HepG2 (cell line): ENCODE measurements around the gene PGLYRP4. TPM values are rescaled to one million over a fixed set of nuclear protein-coding genes. Genes with fewer than 3 reads are reported as not detected.

Experiments
- ELF4 ChIP-seq: sonication (generic); formaldehyde crosslinking; IDR thresholded peaks from 2 replicates; pipeline ENCODE4 v1.5.0; 2020; ENCODE audit warnings: missing genetic modification reagents, mild to moderate bottlenecking, moderate library complexity, borderline replicate concordance
- KLF12 ChIP-seq: sonication (generic); formaldehyde crosslinking; IDR thresholded peaks from 2 replicates; pipeline ENCODE4 v1.4.0; 2020; ENCODE audit warnings: missing genetic modification reagents, borderline replicate concordance
- NR1H2 ChIP-seq: sonication (generic); formaldehyde crosslinking; IDR thresholded peaks from 2 replicates; pipeline ENCODE4 v1.8.1; 2022; ENCODE audit warnings: low read depth, missing genetic modification reagents, borderline replicate concordance
- TCF7L2 ChIP-seq: IDR thresholded peaks from 2 replicates; pipeline ENCODE4 v1.6.1; 2011; ENCODE audit warnings: mild to moderate bottlenecking, low read depth, low read length, moderate library complexity
- TEAD3 ChIP-seq: optimal IDR thresholded peaks from 2 replicates; pipeline ENCODE3; 2016; ENCODE audit warnings: borderline replicate concordance
- TIGD3 ChIP-seq: sonication (generic); formaldehyde crosslinking; IDR thresholded peaks from 2 replicates; pipeline ENCODE4 v1.5.1; 2020; ENCODE audit warnings: mild to moderate bottlenecking, missing genetic modification reagents, borderline replicate concordance
- XBP1 ChIP-seq: sonication (generic); formaldehyde crosslinking; IDR thresholded peaks from 2 replicates; pipeline ENCODE4 v1.5.0; 2020; ENCODE audit warnings: missing genetic modification reagents
- ZNF563 ChIP-seq: sonication (generic); formaldehyde crosslinking; IDR thresholded peaks from 2 replicates; pipeline ENCODE4 v1.8.0; 2022; ENCODE audit warnings: mild to moderate bottlenecking, moderate library complexity, missing genetic modification reagents
- polyA plus RNA-seq, 8 experiments: library from polyadenylated mRNA; depleted of rRNA in 3 of 8; stranded (reverse) in 7 of 8; unstranded in 1 of 8; fragments of >200 nt; fragmentation: Illumina TruSeq in 4 of 8; extraction: Trizol in 4 of 8; gene quantifications; 2 replicates each; pipeline versions ENCODE4 v1.2.1 to v1.2.3, GENCODE V29; 2011 to 2016; ENCODE audit warnings: low read depth in 4 of 8, missing spikeins in 1 of 8, mixed read lengths in 1 of 8; ENCODE audit not compliant: insufficient read depth in 1 of 8
- total RNA-seq, 5 experiments: library from RNA; depleted of rRNA; stranded (reverse); fragments of >200 nt; fragmentation: Illumina TruSeq; extraction: Trizol; gene quantifications; 2 replicates each; pipeline ENCODE4 v1.2.3, GENCODE V29; 2016; ENCODE audit warnings: low read depth in 1 of 5
- TF ChIP-seq, protein P1 (sequence below): sonication (generic); formaldehyde crosslinking; IDR thresholded peaks from 2 replicates; pipeline ENCODE4 v1.9.0; 2021; ENCODE audit warnings: mild to moderate bottlenecking, missing genetic modification reagents

PGLYRP4 gene
- total and polyA plus RNA-seq, 2 of the 13 experiments (the other 11 are each of a cell fraction or from before 2014, with no cell fraction given): not detected

- TF ChIP-seq NR1H2 (CRISPR knock-in tag) (no peak), ELF4 (no peak), TCF7L2 (no peak), TEAD3 (CRISPR knock-in tag) (no peak), TIGD3 (CRISPR knock-in tag) (no peak), XBP1 (no peak), KLF12 (CRISPR knock-in tag) (no peak), ZNF563 (CRISPR knock-in tag) (no peak)
- TF ChIP-seq, protein P1, sequence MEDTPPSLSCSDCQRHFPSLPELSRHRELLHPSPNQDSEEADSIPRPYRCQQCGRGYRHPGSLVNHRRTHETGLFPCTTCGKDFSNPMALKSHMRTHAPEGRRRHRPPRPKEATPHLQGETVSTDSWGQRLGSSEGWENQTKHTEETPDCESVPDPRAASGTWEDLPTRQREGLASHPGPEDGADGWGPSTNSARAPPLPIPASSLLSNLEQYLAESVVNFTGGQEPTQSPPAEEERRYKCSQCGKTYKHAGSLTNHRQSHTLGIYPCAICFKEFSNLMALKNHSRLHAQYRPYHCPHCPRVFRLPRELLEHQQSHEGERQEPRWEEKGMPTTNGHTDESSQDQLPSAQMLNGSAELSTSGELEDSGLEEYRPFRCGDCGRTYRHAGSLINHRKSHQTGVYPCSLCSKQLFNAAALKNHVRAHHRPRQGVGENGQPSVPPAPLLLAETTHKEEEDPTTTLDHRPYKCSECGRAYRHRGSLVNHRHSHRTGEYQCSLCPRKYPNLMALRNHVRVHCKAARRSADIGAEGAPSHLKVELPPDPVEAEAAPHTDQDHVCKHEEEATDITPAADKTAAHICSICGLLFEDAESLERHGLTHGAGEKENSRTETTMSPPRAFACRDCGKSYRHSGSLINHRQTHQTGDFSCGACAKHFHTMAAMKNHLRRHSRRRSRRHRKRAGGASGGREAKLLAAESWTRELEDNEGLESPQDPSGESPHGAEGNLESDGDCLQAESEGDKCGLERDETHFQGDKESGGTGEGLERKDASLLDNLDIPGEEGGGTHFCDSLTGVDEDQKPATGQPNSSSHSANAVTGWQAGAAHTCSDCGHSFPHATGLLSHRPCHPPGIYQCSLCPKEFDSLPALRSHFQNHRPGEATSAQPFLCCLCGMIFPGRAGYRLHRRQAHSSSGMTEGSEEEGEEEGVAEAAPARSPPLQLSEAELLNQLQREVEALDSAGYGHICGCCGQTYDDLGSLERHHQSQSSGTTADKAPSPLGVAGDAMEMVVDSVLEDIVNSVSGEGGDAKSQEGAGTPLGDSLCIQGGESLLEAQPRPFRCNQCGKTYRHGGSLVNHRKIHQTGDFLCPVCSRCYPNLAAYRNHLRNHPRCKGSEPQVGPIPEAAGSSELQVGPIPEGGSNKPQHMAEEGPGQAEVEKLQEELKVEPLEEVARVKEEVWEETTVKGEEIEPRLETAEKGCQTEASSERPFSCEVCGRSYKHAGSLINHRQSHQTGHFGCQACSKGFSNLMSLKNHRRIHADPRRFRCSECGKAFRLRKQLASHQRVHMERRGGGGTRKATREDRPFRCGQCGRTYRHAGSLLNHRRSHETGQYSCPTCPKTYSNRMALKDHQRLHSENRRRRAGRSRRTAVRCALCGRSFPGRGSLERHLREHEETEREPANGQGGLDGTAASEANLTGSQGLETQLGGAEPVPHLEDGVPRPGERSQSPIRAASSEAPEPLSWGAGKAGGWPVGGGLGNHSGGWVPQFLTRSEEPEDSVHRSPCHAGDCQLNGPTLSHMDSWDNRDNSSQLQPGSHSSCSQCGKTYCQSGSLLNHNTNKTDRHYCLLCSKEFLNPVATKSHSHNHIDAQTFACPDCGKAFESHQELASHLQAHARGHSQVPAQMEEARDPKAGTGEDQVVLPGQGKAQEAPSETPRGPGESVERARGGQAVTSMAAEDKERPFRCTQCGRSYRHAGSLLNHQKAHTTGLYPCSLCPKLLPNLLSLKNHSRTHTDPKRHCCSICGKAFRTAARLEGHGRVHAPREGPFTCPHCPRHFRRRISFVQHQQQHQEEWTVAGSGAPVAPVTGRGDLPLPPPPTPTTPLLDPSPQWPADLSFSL (CRISPR knock-in tag): no peak
Measured at GRCh38 chr1:153368495-153368894, 19.9 kb upstream of the PGLYRP4 start (continued).
